ENCODE data around the gene LCE1E.

DNA sequence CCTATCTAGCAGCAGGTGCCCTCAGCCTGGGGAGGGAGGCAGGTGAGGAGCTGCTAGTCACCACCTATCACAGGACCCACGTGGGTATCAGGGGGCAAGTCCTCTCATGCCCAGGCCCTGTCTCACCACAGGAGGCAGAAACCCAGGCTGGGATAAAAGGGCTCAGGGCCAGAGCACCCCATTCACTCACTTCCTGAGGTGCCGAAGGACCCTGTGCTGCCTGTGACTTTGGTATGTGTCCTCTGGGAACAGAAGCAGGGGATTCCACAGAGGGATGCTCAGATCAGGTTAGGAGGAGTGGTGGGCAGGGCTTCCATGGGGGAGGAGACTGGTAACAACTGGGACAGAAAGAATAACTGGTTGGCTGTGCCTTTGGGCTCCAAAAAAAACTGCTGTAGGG is at the start of gene LCE1E:
- TF ChIP-seq, protein P1, sequence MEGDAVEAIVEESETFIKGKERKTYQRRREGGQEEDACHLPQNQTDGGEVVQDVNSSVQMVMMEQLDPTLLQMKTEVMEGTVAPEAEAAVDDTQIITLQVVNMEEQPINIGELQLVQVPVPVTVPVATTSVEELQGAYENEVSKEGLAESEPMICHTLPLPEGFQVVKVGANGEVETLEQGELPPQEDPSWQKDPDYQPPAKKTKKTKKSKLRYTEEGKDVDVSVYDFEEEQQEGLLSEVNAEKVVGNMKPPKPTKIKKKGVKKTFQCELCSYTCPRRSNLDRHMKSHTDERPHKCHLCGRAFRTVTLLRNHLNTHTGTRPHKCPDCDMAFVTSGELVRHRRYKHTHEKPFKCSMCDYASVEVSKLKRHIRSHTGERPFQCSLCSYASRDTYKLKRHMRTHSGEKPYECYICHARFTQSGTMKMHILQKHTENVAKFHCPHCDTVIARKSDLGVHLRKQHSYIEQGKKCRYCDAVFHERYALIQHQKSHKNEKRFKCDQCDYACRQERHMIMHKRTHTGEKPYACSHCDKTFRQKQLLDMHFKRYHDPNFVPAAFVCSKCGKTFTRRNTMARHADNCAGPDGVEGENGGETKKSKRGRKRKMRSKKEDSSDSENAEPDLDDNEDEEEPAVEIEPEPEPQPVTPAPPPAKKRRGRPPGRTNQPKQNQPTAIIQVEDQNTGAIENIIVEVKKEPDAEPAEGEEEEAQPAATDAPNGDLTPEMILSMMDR (conservative IDR thresholded peaks at IDR 0.05; ENCODE audit: low read length): no peak
- no peak for TF ChIP-seq EZH2phosphoT487 (IDR thresholded peaks at IDR 0.05; ENCODE audit: borderline replicate concordance, low read depth, low read length)
